Prostate gland (tissue), 2 donors: ENCODE measurements around the gene CEP295NL.
"Not testable (repeated sequence)": the region's sequence is repeated elsewhere in the genome, so short reads cannot be mapped to it uniquely, and the experiment has no call there.

Source experiments
- CTCF ChIP-seq, 4 experiments: fragments of 200-600 bp in 2 of 4; fragments of 450-650 bp in 2 of 4; sonication (generic) in 2 of 4; IDR thresholded peaks; 1 replicate in 3 of 4; 2 replicates in 1 of 4; pipeline ENCODE4 v1.5.1; 2016 to 2019; ENCODE audit warnings: antibody characterized with exemption in 4 of 4, mild to moderate bottlenecking in 2 of 4, moderate library complexity in 2 of 4
- POLR2A ChIP-seq: fragments of 450-650 bp; IDR thresholded peaks from one replicate; pipeline ENCODE4 v1.6.1; 2016; ENCODE audit warnings: antibody characterized with exemption, mild to moderate bottlenecking

- TF ChIP-seq CTCF (IDR thresholded peaks at IDR 0.05); POLR2A: not testable (repeated sequence)
Observed at GRCh38 chr17:78876954-78877517, 26.0 kb downstream of the CEP295NL start.
